HG02759 (cell line): ENCODE measurements around the gene KRTAP9-7.
"Not testable (repeated sequence)": the region's sequence is repeated elsewhere in the genome, so short reads cannot be mapped to it uniquely, and the experiment has no call there.

Experiments used
- ATAC-seq: cut with Tn5 transposase; IDR thresholded peaks from one replicate; pipeline ENCODE4 v1.9.1; 2021; ENCODE audit warnings: mild to moderate bottlenecking, moderate library complexity; ENCODE audit not compliant: unreplicated experiment

Gene KRTAP9-7

GRCh38 chr17:41271323-41271722 is 4.2 kb upstream of the KRTAP9-7 start:
- ATAC-seq = not testable (repeated sequence)

DNA sequence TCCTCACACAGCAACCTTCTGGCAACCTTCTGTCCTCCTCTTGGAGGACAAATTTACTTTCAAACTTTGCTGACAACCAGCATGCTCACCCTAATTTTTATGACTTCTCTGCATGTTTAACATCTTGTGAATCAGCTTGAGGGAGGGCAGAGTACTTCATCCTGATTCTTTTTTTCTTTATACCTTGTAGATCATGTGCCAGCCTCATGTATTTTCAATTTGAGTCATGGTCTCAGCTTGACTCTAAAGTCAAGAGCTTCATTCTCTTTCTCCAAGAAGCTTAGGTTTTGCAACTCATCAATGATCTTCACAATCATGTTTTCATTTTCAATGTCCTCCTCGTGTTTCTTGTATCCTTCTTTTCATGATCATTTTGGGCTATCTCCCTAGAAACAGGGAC is 3.6 kb upstream of the KRTAP9-7 start:
- no peak for ATAC-seq

- ATAC-seq = no peak
Observed at GRCh38 chr17:41278176-41278955, 2.9 kb downstream of the KRTAP9-7 start.

DNA sequence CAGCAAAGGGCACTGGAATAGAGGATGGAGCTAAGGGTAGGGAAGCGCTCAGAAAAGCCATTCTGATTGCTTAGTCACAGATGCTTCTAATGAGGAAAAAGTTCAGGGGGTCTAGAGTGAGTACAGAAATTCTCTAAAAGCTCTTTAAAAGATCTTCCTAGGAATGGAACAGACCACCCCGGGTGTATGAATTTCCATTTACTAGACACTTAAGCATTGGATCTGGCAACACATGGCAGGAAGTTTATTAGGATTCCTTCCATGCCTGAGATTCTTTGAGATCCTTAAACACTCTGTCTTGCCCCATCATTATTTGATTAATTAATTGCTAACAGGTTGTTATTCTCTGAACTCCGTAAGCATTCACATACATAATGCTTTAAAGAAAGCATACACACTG is 8.5 kb downstream of the KRTAP9-7 start:
- no peak for ATAC-seq

- no peak for ATAC-seq
Observed at GRCh38 chr17:41284546-41284945, 9.0 kb downstream of the KRTAP9-7 start.

DNA sequence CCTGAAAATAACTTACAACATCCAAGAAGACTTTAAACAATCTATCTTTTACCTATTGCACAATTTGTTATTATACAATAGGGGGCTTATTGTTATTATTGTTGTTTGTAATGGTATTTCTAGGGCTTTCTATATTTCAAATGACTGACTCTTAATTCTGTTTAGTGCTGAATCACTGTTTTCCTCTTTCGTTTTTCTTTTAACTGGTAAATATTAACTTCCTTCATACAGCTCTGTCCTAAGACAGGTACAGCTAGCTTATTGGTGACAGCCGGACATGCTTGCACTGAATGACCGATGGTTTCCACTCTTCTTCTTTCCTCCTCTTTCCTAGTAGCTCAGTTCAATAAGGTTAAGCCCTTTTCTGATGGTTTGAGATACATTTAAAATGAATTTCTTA is 11.6 kb downstream of the KRTAP9-7 start:
- ATAC-seq = no peak

- ATAC-seq = no peak
Observed at GRCh38 chr17:41294016-41294415, 18.5 kb downstream of the KRTAP9-7 start.

DNA sequence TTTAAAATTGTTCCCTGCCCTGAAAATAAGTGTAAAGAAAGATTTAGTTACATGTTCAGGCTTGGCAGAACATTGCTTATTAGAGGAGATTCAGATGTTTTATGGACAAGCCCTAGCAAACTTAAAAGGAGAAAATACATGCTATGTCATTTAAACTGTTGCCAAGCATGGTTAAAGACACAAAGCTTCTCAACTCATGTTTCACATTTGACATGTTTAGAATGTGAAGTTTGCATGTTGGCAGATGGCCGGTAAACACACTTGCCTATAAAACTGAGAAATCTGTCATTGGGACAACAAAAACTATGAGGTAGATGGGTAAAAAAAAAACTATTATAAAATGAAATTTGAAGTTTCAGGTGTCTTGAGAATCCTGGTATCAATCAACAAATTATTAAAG is 21.3 kb downstream of the KRTAP9-7 start:
- ATAC-seq = no peak

DNA sequence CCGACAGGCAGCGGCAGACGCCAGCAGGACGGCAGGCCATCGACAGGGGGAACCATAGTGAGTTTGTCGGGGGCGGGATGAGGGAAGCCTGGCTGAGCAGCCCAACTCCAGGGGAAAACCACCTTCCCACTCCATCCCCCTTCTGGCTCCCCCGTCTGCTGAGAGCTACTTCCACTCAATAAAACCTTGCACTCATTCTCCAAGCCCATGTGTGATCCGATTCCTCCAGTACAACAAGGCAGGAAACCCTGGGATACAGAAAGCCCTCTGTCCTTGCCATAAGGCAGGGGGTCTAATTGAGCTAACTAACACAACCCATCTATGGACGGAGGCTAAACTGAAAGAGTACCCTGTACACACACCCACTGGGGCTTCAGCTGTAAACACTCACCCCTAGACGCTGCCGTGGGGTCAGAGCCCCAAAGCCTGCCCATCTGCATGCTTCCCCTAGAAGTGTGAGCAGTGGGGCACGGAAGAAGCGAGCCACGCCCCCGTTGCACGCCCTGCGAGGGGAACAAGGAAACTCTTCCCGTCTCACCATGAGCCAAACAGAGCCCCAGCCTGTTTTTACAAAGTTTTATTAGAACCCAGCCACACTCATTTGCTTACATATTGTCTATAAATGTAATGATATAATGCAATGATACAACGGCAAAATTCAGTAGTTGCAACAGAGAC is 23.1 kb downstream of the KRTAP9-7 start:
- ATAC-seq = no peak

GRCh38 chr17:41301204-41301790 is 25.8 kb downstream of the KRTAP9-7 start:
- ATAC-seq = no peak

DNA sequence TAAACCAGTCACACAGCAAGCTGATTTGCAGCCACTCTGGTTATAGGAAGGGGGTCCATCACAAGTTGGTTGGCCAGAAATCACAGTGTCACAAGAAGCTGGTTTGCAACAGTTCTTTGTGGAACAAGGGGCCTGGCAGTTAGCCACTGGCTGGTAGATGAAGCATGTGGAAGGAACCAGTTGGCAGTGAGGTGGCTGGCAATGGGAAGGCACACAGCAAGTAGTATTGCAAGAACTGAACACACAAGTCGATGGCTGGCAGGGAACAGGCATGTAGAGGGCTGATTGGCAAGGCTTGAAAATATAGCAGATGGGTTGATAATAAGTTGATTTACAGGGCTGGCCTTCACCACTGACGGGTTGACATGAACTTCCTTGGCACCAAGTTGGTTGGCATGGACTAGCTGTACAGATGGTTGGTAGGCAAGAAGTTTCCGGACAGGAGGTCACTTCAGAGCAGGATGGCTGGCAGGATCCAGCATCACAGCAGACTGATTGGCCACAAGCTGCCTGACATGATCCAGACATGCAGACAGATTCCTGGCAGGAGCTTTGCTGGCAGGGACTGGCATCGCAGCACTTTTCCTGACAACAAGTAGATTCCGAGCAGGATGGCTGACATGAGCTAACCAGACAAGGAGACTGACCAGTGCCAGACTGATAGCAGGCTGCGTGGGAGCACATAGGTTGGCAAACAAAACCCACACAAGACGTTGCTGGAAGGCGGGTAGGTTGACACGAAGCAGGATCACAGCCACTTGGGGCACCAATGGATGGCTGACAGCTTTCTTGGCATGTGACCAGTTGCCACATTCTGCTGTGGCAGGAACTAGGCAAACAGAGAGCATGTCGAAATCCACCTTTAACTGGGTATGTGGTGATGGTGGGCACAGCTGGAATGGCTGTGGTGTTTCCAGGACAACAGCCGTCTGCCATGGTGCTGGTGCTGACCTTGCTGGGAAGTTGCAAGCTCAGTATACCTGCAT is 26.7 kb downstream of the KRTAP9-7 start, which contains the start of gene KRTAP29-1:
Gene KRTAP29-1 (minus strand): TSS at position 936 of the 986 bp plus-strand sequence. CDS start 0 bp downstream, at position 936.
- no peak for ATAC-seq

DNA sequence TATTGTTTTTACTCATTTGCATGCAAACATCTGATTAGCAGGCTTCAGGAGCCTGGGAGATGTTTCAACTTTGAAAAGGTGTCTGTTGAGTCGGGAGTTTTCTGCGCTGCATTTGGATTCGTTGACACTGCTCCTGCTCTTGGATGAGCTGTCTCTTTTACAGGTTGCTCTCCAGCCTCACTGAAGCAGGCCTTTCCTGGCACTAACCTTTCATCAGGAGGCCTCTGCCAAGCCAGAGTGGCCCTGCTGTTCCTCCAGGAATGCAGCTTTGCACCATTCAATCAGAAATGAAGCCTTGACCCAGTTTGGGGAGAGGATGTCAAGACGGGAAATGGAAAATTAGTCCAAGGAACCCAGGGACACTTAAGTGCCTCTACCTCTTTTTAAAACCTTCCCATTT is 27.5 kb downstream of the KRTAP9-7 start:
- ATAC-seq = no peak

- no peak for ATAC-seq
Observed at GRCh38 chr17:41304091-41304490, 28.6 kb downstream of the KRTAP9-7 start.

DNA sequence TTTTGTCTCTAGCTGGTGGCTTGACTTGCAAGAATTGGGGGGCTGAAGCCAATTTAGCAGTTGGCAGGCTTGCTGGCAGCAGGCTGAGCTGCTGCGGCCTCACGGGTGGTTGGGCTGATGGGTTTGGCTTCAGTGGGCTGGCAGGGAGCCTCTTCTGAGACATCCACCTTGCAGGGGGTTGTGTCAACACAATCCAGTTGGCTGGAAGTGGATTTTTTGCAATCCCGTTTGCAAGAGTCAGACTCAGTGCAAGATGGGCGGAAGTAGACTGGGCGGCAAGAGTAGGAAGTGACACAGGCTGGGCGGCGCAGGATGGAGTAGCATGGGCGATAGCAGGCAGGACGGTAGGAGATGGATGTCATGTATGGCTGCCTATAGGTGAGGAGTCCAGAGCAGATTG is 32.1 kb downstream of the KRTAP9-7 start:
- ATAC-seq = no peak

DNA sequence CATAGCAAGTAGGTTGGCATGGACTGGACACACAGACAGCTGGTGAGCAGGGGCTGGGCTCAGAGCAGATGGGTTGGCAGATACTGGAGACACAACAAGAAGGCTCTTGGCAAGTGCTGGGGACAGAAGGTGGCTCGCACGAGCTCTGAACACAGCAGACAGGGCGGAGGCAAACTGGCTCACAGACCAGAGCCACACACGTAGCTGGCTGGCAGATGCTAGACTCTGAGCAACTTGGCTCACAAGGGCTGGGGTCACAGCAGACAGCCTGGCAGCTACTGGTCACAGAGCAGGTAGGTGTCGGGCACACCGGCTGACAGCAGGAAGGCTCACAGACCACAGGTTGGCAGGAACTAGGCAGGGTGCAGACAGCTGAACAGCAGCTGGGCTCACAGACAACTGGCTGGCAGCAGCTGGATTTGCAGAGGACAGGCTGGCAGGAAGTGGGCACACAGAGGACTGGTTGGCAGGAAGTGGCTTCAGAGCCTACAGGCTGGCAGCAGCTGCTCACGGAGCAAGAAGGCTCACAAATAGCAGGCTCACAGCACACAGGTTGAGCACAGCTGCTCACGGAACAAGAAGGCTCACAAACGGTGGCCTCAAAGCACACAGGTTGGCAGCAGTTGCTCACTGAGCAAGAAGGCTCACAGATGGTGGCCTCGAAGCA is 32.9 kb downstream of the KRTAP9-7 start:
- peak; percentile 60 for ATAC-seq

GRCh38 chr17:41308918-41309359 is 33.4 kb downstream of the KRTAP9-7 start, which contains the start of gene KRTAP16-1:
TSS of gene KRTAP16-1 (minus strand) at chr17:41309309. CDS start at chr17:41309253, 56 bp downstream.
- ATAC-seq = peak; percentile 30

- ATAC-seq = no peak
Observed at GRCh38 chr17:41311111-41311510, 35.6 kb downstream of the KRTAP9-7 start.

- ATAC-seq = no peak
Observed at GRCh38 chr17:41315204-41315794, 39.8 kb downstream of the KRTAP9-7 start, which contains the start of gene KRTAP17-1. TSS of gene KRTAP17-1 (minus strand) at chr17:41315710. CDS start at chr17:41315650, 60 bp downstream.

DNA sequence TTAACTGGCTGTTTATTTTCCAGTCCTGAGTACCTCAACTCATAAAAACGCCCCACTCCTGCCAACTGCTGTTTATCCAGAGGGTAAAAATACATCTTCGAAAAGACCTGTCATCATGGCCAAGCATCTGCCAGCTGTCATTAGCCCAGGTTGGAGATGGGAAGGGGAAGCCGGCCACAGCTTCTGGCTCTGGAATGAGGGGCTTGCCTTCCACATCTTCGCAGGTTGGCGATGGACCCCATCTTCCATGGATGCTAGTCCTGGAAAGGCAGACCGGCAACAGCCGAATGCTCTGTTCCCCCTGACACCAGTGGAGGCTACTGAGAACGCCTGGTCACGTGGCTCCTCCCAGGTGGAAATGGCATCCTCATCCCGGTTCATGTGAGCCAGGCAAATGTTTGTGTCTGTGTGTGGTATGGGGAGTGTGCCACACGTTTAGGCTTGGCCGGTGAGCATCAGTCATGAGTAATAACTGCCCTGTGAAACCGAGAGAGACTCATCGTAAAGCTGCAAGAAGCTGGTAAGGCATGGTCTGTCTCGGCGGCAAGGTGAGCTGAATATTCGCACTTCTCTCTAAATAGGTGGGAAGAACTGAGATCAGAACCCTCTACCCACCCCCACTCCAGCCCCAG is 40.4 kb downstream of the KRTAP9-7 start:
- no peak for ATAC-seq
